NCI-H1417 (cell line): ENCODE data around the gene TPH2.

Source experiments
- DNase-seq, 3 experiments: peaks; one replicate each; lab custom pipeline; 2025; lab: John Stamatoyannopoulos, UW

TPH2 gene

GRCh38 chr12:71958993-71959578 lies 20.4 kb downstream of the TPH2 start:
- peak in 1 of 3 experiments; percentile 54 for DNase-seq

DNA sequence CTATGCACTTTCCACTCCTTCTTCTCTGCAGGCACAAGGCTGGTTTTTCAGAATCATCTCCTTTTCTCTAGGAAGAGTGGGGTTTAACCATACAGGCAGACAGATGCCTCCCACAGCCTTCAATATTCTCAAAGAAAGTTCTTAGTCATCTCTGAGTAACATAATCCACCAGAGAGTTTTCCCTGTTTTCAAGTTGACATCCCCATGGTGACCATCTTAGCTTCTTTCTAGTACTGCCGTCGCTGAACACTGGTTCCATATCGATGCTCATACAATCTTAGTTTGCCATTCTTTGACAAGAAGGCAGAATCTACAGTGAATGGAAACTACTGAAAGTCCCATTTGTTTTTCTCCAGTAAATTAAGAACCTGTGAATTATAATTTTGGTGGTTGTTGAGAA lies 28.6 kb downstream of the TPH2 start:
- DNase-seq, result no peak

GRCh38 chr12:71969330-71969729 lies 30.7 kb downstream of the TPH2 start:
- DNase-seq, result no peak

DNA sequence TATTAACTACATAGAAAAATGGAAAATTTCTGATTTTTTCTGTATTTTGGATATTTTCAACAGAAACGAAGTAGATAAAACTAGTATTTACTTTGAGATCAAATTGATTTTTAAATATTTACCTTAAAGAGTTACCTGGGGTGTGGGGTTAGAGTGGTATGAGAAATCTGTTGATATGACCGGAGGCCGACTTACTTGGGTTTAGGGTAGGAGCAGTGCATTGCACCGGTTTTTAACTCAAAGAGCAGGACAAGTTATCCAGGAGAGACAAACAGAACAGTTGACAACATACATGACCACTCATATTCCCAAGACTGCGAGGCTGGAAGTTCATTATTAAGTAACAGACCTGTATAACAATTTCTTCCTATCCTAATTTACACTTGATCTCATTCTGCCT lies 31.4 kb downstream of the TPH2 start:
- no peak for DNase-seq

DNA sequence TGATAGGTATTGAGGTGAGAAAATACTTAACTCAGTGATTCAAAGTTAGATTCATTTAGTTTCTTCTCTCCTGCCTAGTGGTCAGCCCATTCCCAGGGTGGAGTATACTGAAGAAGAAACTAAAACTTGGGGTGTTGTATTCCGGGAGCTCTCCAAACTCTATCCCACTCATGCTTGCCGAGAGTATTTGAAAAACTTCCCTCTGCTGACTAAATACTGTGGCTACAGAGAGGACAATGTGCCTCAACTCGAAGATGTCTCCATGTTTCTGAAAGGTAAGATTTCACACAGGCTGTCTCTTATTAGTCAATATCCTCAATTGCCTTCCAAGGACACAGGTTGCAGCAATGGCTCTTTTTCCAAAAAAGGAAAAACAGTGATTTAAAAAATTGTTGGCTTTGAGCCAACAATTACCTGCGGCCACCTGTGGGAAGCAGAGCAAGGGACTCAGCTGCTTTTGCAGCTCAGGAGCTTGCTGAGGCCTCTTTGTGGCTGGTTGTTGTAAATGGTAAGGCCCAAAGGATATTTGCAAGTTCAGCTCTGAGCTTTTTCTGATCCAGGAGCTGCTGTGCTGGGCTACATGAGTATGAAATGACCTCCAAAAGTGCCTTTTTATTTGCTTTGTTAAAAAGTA lies 33.9 kb downstream of the TPH2 start:
- peak; percentile 35 to 67 (median 42) for DNase-seq

DNA sequence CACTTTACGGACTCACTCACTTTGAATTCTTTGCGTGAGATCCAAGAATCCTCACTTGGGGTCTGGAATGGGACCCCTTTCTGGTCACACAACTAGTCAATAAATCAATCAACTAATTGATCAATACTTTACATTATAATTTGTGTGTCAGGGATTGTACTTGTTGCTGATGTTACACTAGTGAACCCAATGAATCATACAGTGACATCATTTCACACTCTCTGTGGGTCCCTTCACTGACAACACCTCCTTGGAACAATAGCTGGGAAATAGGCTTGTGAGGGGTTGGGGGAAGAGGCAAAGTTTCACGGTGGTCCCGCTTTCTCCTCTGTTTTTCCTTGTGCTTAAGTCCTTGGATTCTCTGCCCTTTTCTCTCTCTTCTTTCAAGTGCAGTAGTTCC lies 35.0 kb downstream of the TPH2 start:
- DNase-seq, result no peak

- peak in 1 of 3 experiments; percentile 40 for DNase-seq
These were observed 41.9 kb downstream of the TPH2 start for GRCh38 chr12:71980538-71980937.

- DNase-seq, result peak in 1 of 3 experiments; percentile 10
These were observed 42.5 kb downstream of the TPH2 start for GRCh38 chr12:71981149-71981548.

- DNase-seq, result no peak
These were observed 56.1 kb downstream of the TPH2 start for GRCh38 chr12:71994715-71995114.

GRCh38 chr12:71999795-72000194 lies 61.1 kb downstream of the TPH2 start:
- no peak for DNase-seq

DNA sequence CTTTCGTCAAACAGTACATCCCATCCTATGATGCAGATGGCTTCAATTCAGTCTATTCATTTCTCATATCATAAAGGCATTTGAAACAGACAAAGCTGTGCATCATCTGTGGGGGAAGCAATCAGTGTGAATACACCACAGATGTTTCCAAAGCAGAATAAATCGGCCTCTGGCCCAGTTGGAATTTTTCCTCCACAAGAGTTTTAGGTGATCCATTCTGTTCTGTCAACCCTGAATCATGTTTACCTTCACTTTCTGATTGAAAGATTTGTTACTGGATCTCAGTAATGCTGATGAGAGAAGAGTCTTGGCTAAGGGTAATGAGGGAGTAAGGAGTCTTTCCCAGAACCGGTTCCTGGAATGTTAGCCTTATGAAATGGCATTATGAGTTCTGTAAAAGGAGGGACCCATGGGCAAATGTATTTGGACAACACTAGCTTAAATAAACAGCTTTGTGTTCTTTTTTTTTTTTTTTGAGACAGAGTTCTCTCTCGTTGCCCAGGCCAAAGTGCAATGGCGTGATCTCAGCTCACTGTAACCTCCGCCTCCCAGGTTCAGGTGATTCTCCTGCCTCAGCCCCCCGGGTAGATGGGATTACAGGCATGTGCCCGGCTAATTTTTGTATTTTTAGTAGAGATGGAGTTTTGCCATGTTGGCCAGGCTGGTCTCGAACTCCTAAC lies 62.5 kb downstream of the TPH2 start:
- no peak for DNase-seq

DNA sequence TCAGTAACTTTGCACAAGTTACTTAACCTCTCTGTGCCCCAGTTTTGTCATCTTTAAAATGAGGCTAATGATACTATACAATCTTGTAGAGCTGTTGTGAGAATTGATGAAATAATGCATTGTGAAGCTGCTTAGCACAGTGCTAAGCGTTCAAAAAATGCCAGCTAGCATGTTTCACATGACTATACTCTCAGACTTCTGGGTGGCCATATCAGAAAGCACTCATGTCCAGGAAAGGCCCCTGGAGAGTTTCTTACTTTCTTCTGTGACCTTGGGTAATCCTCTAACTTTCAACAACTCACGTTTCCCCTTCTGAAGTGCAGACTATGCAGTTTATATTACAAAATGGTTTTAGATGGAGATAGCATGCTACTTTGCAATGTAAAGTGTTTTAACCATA lies 68.1 kb downstream of the TPH2 start:
- DNase-seq, result no peak

DNA sequence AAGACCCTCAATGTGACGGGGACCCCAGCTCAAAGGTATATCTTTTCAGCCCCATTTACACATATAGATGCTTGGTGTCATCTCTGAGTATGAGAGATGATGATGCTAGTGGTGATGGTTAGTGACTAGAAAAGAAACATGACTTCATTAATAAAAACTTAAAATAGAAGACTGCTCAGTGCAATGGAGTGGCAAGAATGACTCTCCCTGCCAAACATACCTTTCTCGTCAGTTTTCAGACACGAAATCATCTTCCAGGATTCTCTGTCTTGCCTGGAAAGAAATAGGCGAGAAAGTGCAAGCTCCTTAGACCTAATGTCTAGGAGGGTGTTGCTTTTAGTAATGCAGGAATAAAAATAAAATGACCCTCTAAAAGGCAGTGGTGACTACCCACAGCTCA lies 71.7 kb downstream of the TPH2 start:
- DNase-seq, result no peak

DNA sequence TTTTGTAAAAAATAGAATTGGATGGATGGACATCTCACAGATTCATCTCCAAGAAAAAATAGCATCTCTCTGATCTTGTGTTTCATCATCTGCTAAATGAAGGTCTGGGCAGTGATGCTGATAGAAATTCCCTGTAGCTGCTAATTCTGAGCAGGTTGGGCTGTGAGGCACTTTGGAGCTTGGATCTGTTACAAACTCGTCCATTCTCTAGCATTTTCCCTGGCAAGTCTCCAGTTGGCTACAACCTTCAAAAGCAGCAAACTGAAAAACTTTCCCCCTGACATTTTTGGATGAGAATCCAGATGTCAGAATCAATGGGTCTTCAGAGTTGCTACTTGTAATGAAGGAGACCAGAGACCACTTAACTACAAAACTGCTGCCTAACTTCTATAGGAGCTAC lies 72.7 kb downstream of the TPH2 start:
- DNase-seq, result no peak

DNA sequence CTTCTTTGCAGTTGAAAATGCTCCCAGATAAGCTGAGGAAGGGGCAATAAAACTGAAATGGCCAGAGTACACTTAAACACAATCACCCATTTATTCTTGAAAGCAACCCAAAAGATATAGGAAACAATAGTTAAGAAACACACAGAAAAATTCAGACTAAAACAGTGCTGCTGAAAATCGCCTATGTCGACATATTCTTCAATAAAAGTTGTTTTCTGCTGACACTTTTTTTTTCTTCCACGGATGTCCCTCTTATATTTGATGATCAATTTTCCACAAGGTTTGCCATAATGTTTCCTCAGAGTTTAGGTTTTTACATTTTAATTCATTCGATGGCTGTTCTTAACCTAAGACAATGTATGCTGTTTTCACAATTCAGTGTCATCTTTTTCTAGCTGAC lies 74.2 kb downstream of the TPH2 start:
- no peak for DNase-seq

- DNase-seq, result no peak
These were observed 77.2 kb downstream of the TPH2 start for GRCh38 chr12:72015895-72016294.

DNA sequence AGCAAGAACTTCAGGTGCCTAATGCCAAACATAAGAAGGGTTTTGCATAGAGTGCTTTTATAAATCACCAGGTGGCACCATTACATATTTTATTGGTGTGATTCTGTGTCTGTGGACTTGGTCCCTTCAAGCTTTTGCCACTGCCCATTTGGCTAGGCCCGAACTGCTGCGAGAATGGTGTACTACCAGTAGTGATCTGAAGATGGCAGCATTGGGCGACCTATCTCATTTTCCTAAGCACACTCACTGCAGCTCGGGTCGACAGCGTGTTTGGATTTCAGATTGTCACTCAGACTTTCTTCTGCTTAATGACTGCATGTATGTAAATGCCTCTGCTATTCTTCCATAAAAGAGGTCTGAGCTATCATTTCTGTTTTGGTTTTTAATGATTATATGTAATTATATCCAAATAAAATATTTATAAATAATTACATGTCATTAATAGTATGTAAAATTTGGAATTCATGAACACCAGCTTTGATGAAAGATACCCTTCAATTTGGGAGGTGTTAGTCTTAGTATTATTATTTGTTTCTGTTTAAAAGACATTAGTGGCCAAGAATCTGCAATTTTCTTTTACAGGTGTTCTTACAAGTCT lies 78.5 kb downstream of the TPH2 start:
- peak; percentile 84 to 97 (median 87) for DNase-seq

GRCh38 chr12:72018036-72018435 lies 79.4 kb downstream of the TPH2 start:
- DNase-seq, result peak in 1 of 3 experiments; percentile 51

GRCh38 chr12:72024613-72025012 lies 86.0 kb downstream of the TPH2 start:
- no peak for DNase-seq

DNA sequence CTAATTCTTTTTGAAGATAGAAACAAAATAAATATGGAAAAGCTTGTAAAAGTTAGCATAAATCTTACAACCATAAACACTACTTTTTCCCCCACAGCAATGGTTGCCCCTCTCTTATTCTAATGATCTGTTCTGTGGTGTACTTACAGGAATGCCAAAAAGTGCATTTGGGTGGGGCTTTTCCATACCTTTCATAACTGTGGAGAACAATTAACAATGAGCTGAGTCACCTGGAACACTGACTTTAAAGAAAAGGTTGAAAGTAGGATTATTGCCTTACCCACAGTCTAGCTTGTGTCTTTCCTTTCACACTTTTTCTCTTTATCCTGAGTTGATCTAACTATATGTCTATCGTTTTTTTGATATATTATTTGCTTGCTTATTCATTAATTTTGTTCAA lies 86.9 kb downstream of the TPH2 start:
- no peak for DNase-seq

DNA sequence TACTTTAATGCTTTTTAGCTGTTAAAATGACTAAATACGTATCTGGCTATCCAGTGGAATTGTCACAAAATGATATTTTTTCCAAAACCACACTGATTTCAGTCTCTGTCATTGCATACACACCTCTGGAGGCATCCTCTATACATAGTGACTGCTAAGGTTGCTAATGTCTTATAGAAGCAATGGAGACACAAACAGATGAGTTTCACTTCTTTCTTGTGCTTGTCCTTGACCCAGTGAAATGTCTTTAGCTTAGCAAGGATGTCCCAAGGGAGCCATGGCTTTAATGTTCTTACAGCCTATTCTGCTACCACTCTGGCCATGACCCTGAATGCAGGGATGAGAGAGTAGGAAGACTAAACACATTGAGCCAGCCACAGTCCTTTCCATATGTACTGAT lies 90.3 kb downstream of the TPH2 start:
- no peak for DNase-seq

DNA sequence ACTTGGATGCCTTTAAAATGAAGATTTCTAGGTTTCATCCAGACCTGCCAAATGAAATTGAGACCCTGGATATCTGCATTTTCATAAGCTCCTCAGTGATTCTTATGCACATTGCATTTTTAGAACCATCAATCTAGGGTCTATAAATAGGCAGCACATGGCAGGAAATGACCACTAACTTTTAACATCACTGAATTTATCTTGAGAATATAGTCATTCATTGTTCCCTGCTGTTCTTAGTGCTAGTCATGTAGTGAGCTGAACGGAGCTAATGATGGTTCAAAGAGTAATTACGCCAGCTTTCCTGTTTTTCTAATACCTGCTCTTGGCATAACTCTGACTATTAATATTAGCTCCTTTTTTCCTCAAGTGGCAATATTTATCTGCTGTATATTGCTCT lies 91.6 kb downstream of the TPH2 start:
- DNase-seq, result peak in 2 of 3 experiments; percentile 78 to 98

DNA sequence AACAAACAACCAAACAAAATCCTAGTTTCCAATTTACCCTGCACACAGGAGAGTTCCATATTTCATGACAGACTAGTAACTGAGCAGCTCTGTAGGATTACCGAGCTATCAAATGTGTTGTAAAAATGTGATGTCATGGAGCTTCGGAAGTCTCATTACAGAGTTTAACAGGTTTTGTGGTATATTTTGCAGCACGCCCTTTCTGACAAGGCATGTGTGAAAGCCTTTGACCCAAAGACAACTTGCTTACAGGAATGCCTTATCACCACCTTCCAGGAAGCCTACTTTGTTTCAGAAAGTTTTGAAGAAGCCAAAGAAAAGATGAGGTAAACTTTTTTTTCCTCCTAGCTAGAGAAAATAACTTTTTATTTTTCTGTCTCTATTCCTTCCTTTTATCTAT lies 92.4 kb downstream of the TPH2 start:
- peak in 1 of 3 experiments; percentile 63 for DNase-seq
